Adrenal gland (tissue), 12 donors: ENCODE results near the gene CDK6. TPM values are rescaled to one million over a fixed set of nuclear protein-coding genes. Genes with fewer than 3 reads are reported as not detected.

Experiments used
- DNase-seq, 7 donors: peaks; one replicate each; pipeline ENCODE4 v3.0.0-alpha.2; 2019 to 2020
- H3K27ac ChIP-seq, 5 donors: fragments of 200-600 bp; sonication (generic) in 4 of 5; 1 replicate in 3 of 5; 2 replicates in 2 of 5; pipeline versions ENCODE4 v1.5.1 to v1.8.0; 2016 to 2020; ENCODE audit warnings: mild to moderate bottlenecking in 1 of 5
- H3K27me3 ChIP-seq: fragments of 200-600 bp; 2 replicates; pipeline ENCODE4 v1.8.0; 2021
- H3K36me3 ChIP-seq, 2 donors: fragments of 200-600 bp; replicated peaks in 1 of 2; 1 replicate in 1 of 2; 2 replicates in 1 of 2; pipeline versions ENCODE4 v1.5.1 to v1.8.0; 2018 to 2022
- H3K4me1 ChIP-seq, 2 donors: fragments of 200-600 bp; replicated peaks in 1 of 2; 1 replicate in 1 of 2; 2 replicates in 1 of 2; pipeline versions ENCODE4 v1.5.1 to v1.8.0; 2018 to 2021
- H3K4me3 ChIP-seq, 4 donors: fragments of 200-600 bp; sonication (generic) in 3 of 4; one replicate each; pipeline ENCODE4 v1.5.1; 2016 to 2018
- H3K9me3 ChIP-seq, 3 donors: fragments of 200-600 bp; sonication (generic) in 1 of 3; replicated peaks in 1 of 3; 1 replicate in 2 of 3; 2 replicates in 1 of 3; pipeline versions ENCODE4 v1.5.1 to v1.8.0; 2016 to 2021
- POLR2A ChIP-seq, 2 donors: fragments of 450-650 bp; IDR thresholded peaks; one replicate each; pipeline ENCODE4 v1.6.1; 2017; ENCODE audit warnings: antibody characterized with exemption in 2 of 2, mild to moderate bottlenecking in 2 of 2, moderate library complexity in 1 of 2
- WGBS, 4 donors: extraction: QIAGEN DNeasy Blood & Tissue Kit in 2 of 4; methylation state at CpG; one replicate each; pipeline versions ENCODE4 v1.1.5 to v1.1.7; 2013 to 2017; 5-methylcytosine and 5-hydroxymethylcytosine counted together
- intact Hi-C, 2 donors: fragments of 100-400 bp; cut with DNase I; formaldehyde crosslinking; loops; one replicate each; pipeline versions ENCODE4 v1.14.1 to v1.15.0; 2022 to 2023
- polyA plus RNA-seq, 3 donors: library from polyadenylated mRNA; stranded (reverse); fragments of 200-250 nt in 2 of 3; fragments of 350-450 nt in 1 of 3; fragmentation: Illumina TruSeq in 1 of 3; extraction: RNeasy Lipid Tissue Mini Kit (QIAGEN cat#74804) in 1 of 3; gene quantifications; one replicate each; pipeline ENCODE4 v1.2.3, GENCODE V29; 2013 to 2014
- total RNA-seq, 9 donors: library from RNA; depleted of rRNA in 4 of 9; stranded (reverse); fragments of >200 nt in 4 of 9; fragments of 120-200 nt in 1 of 9; fragmentation: NEBNext Ultra II Directional in 1 of 9; extraction: Animal tissue kit (Norgen Biotek cat#: 25700) in 1 of 9; gene quantifications; one replicate each; pipeline versions ENCODE4 v1.1.0 to v1.2.4, GENCODE V29; 2013 to 2023
- TF ChIP-seq, protein P1 (sequence below), 6 experiments: fragments of 450-650 bp in 4 of 6; fragments of 200-600 bp in 2 of 6; sonication (generic) in 1 of 6; IDR thresholded peaks; 1 replicate in 5 of 6; 2 replicates in 1 of 6; pipeline versions ENCODE4 v1.5.1 to v1.8.0; 2016 to 2021; ENCODE audit warnings: antibody characterized with exemption in 6 of 6, mild to moderate bottlenecking in 2 of 6, moderate library complexity in 1 of 6
- donor health status: healthy with polysubstance abuse.
- donor health status: Bipolar disorder and iron deficiency.
- donor health status: DM: yes; HTN: yes; CAD: no.
- donor health status: DM: no; HTN: no; CAD: no.
- donor health status: DM: no; HTN: no; CAD: no.
- donor health status: DM: yes; HTN: yes; CAD: no.

Gene CDK6
- total and polyA plus RNA-seq, 12 donors, result 2.5 to 151 (median 33.4) TPM

- 97 to 100% (median 98%) methylated on average over 1 of the region's 1 CpG for WGBS, 4 donors
- TF ChIP-seq POLR2A (IDR thresholded peaks at IDR 0.05), result no peak
- TF ChIP-seq, protein P1, sequence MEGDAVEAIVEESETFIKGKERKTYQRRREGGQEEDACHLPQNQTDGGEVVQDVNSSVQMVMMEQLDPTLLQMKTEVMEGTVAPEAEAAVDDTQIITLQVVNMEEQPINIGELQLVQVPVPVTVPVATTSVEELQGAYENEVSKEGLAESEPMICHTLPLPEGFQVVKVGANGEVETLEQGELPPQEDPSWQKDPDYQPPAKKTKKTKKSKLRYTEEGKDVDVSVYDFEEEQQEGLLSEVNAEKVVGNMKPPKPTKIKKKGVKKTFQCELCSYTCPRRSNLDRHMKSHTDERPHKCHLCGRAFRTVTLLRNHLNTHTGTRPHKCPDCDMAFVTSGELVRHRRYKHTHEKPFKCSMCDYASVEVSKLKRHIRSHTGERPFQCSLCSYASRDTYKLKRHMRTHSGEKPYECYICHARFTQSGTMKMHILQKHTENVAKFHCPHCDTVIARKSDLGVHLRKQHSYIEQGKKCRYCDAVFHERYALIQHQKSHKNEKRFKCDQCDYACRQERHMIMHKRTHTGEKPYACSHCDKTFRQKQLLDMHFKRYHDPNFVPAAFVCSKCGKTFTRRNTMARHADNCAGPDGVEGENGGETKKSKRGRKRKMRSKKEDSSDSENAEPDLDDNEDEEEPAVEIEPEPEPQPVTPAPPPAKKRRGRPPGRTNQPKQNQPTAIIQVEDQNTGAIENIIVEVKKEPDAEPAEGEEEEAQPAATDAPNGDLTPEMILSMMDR (IDR thresholded peaks at IDR 0.05), result no peak
Measured at GRCh38 chr7:92661651-92662050, 174.7 kb downstream of the CDK6 start.

DNA sequence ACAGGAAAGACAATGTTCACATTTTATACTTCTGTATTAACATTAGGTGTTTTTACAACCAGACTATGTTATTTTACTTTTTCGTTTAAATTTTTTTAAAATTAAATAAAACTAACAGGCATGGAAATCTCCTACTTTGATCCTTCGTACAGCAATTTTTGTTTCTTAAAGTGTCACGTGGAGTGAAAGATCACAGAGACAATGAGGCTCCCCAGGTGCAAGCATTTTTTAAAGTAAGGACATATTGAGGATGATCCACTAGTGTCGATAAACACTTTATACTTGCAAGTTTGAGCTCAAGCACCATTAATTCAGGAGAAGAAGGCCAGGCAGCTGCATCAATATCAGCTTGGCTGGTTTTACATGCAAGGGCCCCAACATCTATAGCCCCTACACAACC, 177.7 kb downstream of the CDK6 start:
- WGBS, 4 donors, result 91 to 96% (median 93%) methylated on average over 4 of the region's 4 CpGs
- Histone ChIP-seq H3K36me3 (no peaks in the 10 kb centered on the region), H3K4me1 (peaks cover 6 to 8% of the 10 kb centered on the region in 2 donors), H3K27me3 (no peaks in the 10 kb centered on the region), H3K27ac (no peak overlapping the region), H3K4me3 (no peak overlapping the region), H3K9me3 (no peaks in the 10 kb centered on the region)
- TF ChIP-seq POLR2A (IDR thresholded peaks at IDR 0.05), result no peak
- TF ChIP-seq, protein P1 (IDR thresholded peaks at IDR 0.05), result no peak
- no peak for DNase-seq
- intact Hi-C loops, result no loop called here

More at GRCh38 chr7:92661651-92662050, 174.7 kb downstream of the CDK6 start:
- H3K27me3 ChIP-seq, result no peaks in the 10 kb centered on the region
- no peak overlapping the region for H3K4me3 ChIP-seq
- H3K9me3 ChIP-seq, result no peaks in the 10 kb centered on the region
- DNase-seq, result no peak
- H3K4me1 ChIP-seq, result no peaks in the 10 kb centered on the region
- no peaks in the 10 kb centered on the region for H3K36me3 ChIP-seq
- intact Hi-C loops, result no loop called here
- H3K27ac ChIP-seq, result no peak overlapping the region

GRCh38 chr7:92657391-92657790, 179.0 kb downstream of the CDK6 start:
- Histone ChIP-seq H3K27me3 (no peaks in the 10 kb centered on the region), H3K27ac (no peak overlapping the region), H3K4me3 (no peak overlapping the region), H3K4me1 (peaks cover 6 to 8% of the 10 kb centered on the region in 2 donors), H3K36me3 (no peaks in the 10 kb centered on the region), H3K9me3 (no peaks in the 10 kb centered on the region)
- TF ChIP-seq, protein P1 (IDR thresholded peaks at IDR 0.05), result no peak
- TF ChIP-seq POLR2A (IDR thresholded peaks at IDR 0.05), result no peak
- WGBS, 4 donors, result 84 to 96% (median 91%) methylated on average over 1 of the region's 1 CpG
- DNase-seq, result no peak
- intact Hi-C loops, result no loop called here

DNA sequence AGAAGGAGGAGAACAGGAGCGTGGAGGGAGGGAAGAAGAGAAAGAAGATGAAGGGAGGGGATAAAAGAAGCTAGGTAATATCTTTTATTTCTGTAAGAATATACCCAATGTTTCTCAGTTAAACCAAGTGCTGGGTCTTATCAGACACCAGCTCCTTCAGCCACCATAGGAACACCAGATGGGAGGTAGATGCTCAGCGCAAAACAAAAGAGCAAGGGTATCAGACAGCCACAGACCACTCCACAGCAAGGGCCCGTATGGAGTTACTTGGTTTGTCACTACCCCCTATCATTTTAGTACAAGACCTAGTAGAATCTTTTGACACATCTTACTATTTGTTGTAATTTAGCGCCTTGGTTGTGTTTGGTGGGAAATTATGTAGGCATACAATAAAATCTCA, 180.3 kb downstream of the CDK6 start:
- H3K27me3 ChIP-seq, result no peaks in the 10 kb centered on the region
- H3K4me3 ChIP-seq, result no peak overlapping the region
- peaks cover 6 to 8% of the 10 kb centered on the region in 2 donors for H3K4me1 ChIP-seq
- intact Hi-C loops, result no loop called here
- no peaks in the 10 kb centered on the region for H3K36me3 ChIP-seq
- no peaks in the 10 kb centered on the region for H3K9me3 ChIP-seq
- no peak for TF ChIP-seq POLR2A (IDR thresholded peaks at IDR 0.05)
- TF ChIP-seq, protein P1 (IDR thresholded peaks at IDR 0.05), result no peak
- no peak for DNase-seq
- H3K27ac ChIP-seq, result no peak overlapping the region
- 94 to 99% (median 98%) methylated on average over 4 of the region's 4 CpGs for WGBS, 4 donors
